Bronchial epithelial cell (primary cell): ENCODE measurements around the gene ADCY1. TPM values are rescaled to one million over a fixed set of nuclear protein-coding genes. Genes with fewer than 3 reads are reported as not detected.

Source experiments
- DNase-seq: peaks from one replicate; pipeline ENCODE4 v3.0.0-alpha.2; 2010; ENCODE audit warnings: low read depth
- FAIRE-seq: peaks from 2 replicates; lab custom pipeline; 2011; peaks lifted over from hg19 to GRCh38; lab: Jason Lieb, UNC
- H3K27me3 ChIP-seq: 2 replicates; pipeline ENCODE4 v1.5.1; 2011; ENCODE audit warnings: low read length; ENCODE audit not compliant: control insufficient read depth, insufficient read depth
- H3K36me3 ChIP-seq: 2 replicates; pipeline ENCODE4 v1.5.1; 2011; ENCODE audit warnings: low read length; ENCODE audit not compliant: control insufficient read depth, insufficient read depth
- H3K4me3 ChIP-seq: 2 replicates; pipeline ENCODE4 v1.5.1; 2011; ENCODE audit warnings: mild to moderate bottlenecking, low read depth, low read length, control low read depth
- CTCF ChIP-seq: IDR thresholded peaks from 2 replicates; pipeline ENCODE4 v1.5.1; 2011; ENCODE audit warnings: mild to moderate bottlenecking, moderate library complexity, low read length, control low read depth, inconsistent platforms; ENCODE audit not compliant: insufficient read depth, severe bottlenecking
- total RNA-seq: library from RNA; depleted of rRNA; stranded (reverse); fragments of >200 nt; gene quantifications from 2 replicates; pipeline ENCODE4 v1.2.1, GENCODE V29; 2014

The ADCY1 gene
- total RNA-seq, 1 donor from 2014 or later = 0.79 TPM

GRCh38 chr7:45651540-45651939 lies 77.4 kb downstream of the ADCY1 start:
- no peak for DNase-seq
- Histone ChIP-seq H3K27me3 (no peaks in the 10 kb centered on the region), H3K4me3 (no peak overlapping the region), H3K36me3 (no peaks in the 10 kb centered on the region)
- TF ChIP-seq CTCF = no peak
- no peak for FAIRE-seq

GRCh38 chr7:45652630-45653029 lies 78.5 kb downstream of the ADCY1 start:
- TF ChIP-seq CTCF = no peak
- Histone ChIP-seq H3K27me3 (no peaks in the 10 kb centered on the region), H3K4me3 (no peak overlapping the region), H3K36me3 (no peaks in the 10 kb centered on the region)
- DNase-seq (no peak), FAIRE-seq (no peak)

- H3K36me3 ChIP-seq = no peaks in the 10 kb centered on the region
- FAIRE-seq (no peak), DNase-seq (no peak)
- no peak overlapping the region for H3K4me3 ChIP-seq
- TF ChIP-seq CTCF = no peak
- no peaks in the 10 kb centered on the region for H3K27me3 ChIP-seq
These were observed 79.2 kb downstream of the ADCY1 start for GRCh38 chr7:45653209-45653907.

GRCh38 chr7:45654341-45654740 lies 80.2 kb downstream of the ADCY1 start:
- H3K27me3 ChIP-seq = no peaks in the 10 kb centered on the region
- DNase-seq = no peak
- TF ChIP-seq CTCF = no peak
- H3K4me3 ChIP-seq = no peak overlapping the region
- H3K36me3 ChIP-seq = no peaks in the 10 kb centered on the region
- no peak for FAIRE-seq

GRCh38 chr7:45655539-45655938 lies 81.4 kb downstream of the ADCY1 start:
- DNase-seq = no peak
- Histone ChIP-seq H3K36me3 (no peaks in the 10 kb centered on the region), H3K27me3 (no peaks in the 10 kb centered on the region), H3K4me3 (no peak overlapping the region)
- TF ChIP-seq CTCF = no peak
- FAIRE-seq = no peak

- TF ChIP-seq CTCF = no peak
- Histone ChIP-seq H3K27me3 (no peaks in the 10 kb centered on the region), H3K4me3 (no peak overlapping the region), H3K36me3 (no peaks in the 10 kb centered on the region)
- FAIRE-seq (no peak), DNase-seq (no peak)
These were observed 82.3 kb downstream of the ADCY1 start for GRCh38 chr7:45656431-45656830.
